Testis (tissue), 3 donors: ENCODE measurements around the gene PER1. TPM values are rescaled to one million over a fixed set of nuclear protein-coding genes. Genes with fewer than 3 reads are reported as not detected.
A peak's percentile ranks its signal among the peaks of the same experiment; 100 is the strongest.

Experiments
- DNase-seq: peaks from one replicate; pipeline ENCODE4 v3.0.0-alpha.2; 2019
- H3K27ac ChIP-seq, 2 donors: fragments of 200-600 bp; sonication (generic); one replicate each; pipeline ENCODE4 v1.5.1; 2019
- H3K27me3 ChIP-seq: fragments of 200-600 bp; sonication (generic); one replicate; pipeline ENCODE4 v1.5.1; 2019
- H3K36me3 ChIP-seq: fragments of 200-600 bp; sonication (generic); one replicate; pipeline ENCODE4 v1.5.1; 2017; ENCODE audit warnings: low read depth; ENCODE audit errors: missing control alignments
- H3K4me1 ChIP-seq: fragments of 200-600 bp; sonication (generic); one replicate; pipeline ENCODE4 v1.5.1; 2019
- H3K4me3 ChIP-seq, 2 donors: fragments of 200-600 bp; sonication (generic); one replicate each; pipeline ENCODE4 v1.5.1; 2017 to 2019
- H3K9me3 ChIP-seq: fragments of 200-600 bp; sonication (generic); one replicate; pipeline ENCODE4 v1.5.1; 2017
- CTCF ChIP-seq, 3 experiments: fragments of 450-650 bp in 2 of 3; fragments of 200-600 bp in 1 of 3; sonication (generic) in 1 of 3; IDR thresholded peaks; one replicate each; pipeline ENCODE4 v1.5.1; 2016 to 2019; ENCODE audit warnings: antibody characterized with exemption in 3 of 3, mild to moderate bottlenecking in 2 of 3, moderate library complexity in 1 of 3
- POLR2A ChIP-seq: fragments of 450-650 bp; IDR thresholded peaks from one replicate; pipeline ENCODE4 v1.6.1; 2017; ENCODE audit warnings: antibody characterized with exemption, mild to moderate bottlenecking, moderate library complexity
- WGBS, 2 donors: methylation state at CpG; one replicate each; pipeline ENCODE4 v1.1.5; 2018; 5-methylcytosine and 5-hydroxymethylcytosine counted together
- intact Hi-C: fragments of 100-400 bp; cut with DNase I; formaldehyde crosslinking; loops from one replicate; pipeline ENCODE4 v1.15.1; 2023; ENCODE audit warnings: low total_unique reads
- polyA plus RNA-seq: library from polyadenylated mRNA; stranded (reverse); fragments of 350-450 nt; fragmentation: Illumina TruSeq; extraction: RNeasy Lipid Tissue Mini Kit (QIAGEN cat#74804); gene quantifications from one replicate; pipeline ENCODE4 v1.2.3, GENCODE V29; 2014; ENCODE audit warnings: low read depth, low replicate concordance; ENCODE audit not compliant: insufficient read depth
- total RNA-seq, 2 donors: library from RNA; depleted of rRNA; stranded (reverse); fragments of >200 nt; gene quantifications; one replicate each; pipeline ENCODE4 v1.2.3, GENCODE V29; 2016

The PER1 gene
- total and polyA plus RNA-seq, 3 donors from 2014 or later = 55.1 to 119 (median 96.0) TPM

GRCh38 chr17:8166731-8167130, 14.5 kb upstream of the PER1 start:
- Histone ChIP-seq H3K4me3 (no peak overlapping the region), H3K4me1 (peaks cover 23% of the 10 kb centered on the region), H3K9me3 (no peaks in the 10 kb centered on the region), H3K27me3 (no peaks in the 10 kb centered on the region), H3K36me3 (no peaks in the 10 kb centered on the region), H3K27ac (no peak overlapping the region)
- TF ChIP-seq CTCF (IDR thresholded peaks at IDR 0.05) = no peak
- no peak for TF ChIP-seq POLR2A
- no peak for DNase-seq
- intact Hi-C loops = no loop called here
- 84 to 88% methylated on average over 6 of the region's 6 CpGs for WGBS, 2 donors

GRCh38 chr17:8164815-8165131, 12.6 kb upstream of the PER1 start:
- no peaks in the 10 kb centered on the region for H3K9me3 ChIP-seq
- no peaks in the 10 kb centered on the region for H3K27me3 ChIP-seq
- 22 to 45% methylated on average over 6 of the region's 6 CpGs for WGBS, 2 donors
- no peak overlapping the region for H3K4me3 ChIP-seq
- intact Hi-C loops = no loop called here
- H3K4me1 ChIP-seq = peaks cover 36% of the 10 kb centered on the region
- H3K36me3 ChIP-seq = no peaks in the 10 kb centered on the region
- TF ChIP-seq CTCF (IDR thresholded peaks at IDR 0.05) (no peak), POLR2A (no peak)
- H3K27ac ChIP-seq = peak overlapping the region; percentile 100
- no peak for DNase-seq

- Histone ChIP-seq H3K4me1 (peaks cover 38% of the 10 kb centered on the region), H3K27ac (peak overlapping the region; percentile 100), H3K36me3 (no peaks in the 10 kb centered on the region), H3K9me3 (no peaks in the 10 kb centered on the region), H3K27me3 (no peaks in the 10 kb centered on the region), H3K4me3 (no peak overlapping the region)
- DNase-seq = peak; percentile 92
- TF ChIP-seq CTCF (IDR thresholded peaks at IDR 0.05) (no peak), POLR2A (no peak)
- 1 to 10% methylated on average over 8 to 13 of the region's 13 CpGs for WGBS, 2 donors
- intact Hi-C loops = no loop called here
Observed at GRCh38 chr17:8163978-8164814, 12.0 kb upstream of the PER1 start.

- peak; percentile 47 for DNase-seq
- WGBS, 2 donors = 5 to 8% methylated on average over 10 to 29 of the region's 55 CpGs
- Histone ChIP-seq H3K27me3 (no peaks in the 10 kb centered on the region), H3K4me1 (peaks cover 41% of the 10 kb centered on the region), H3K27ac (peak overlapping the region; percentile 100), H3K36me3 (no peaks in the 10 kb centered on the region), H3K9me3 (no peaks in the 10 kb centered on the region), H3K4me3 (peak overlapping the region; percentile 99 to 100)
- TF ChIP-seq POLR2A = no peak
- TF ChIP-seq CTCF (IDR thresholded peaks at IDR 0.05) = no peak
- intact Hi-C loops = no loop called here
Observed at GRCh38 chr17:8162997-8163977, 11.1 kb upstream of the PER1 start.
